ENCODE data around the gene SCD5.

SCD5 gene

GRCh38 chr4:82640540-82640939 lies 158.1 kb downstream of the SCD5 start:
- Histone ChIP-seq H3K4me3 (ENCODE audit: low read depth, low read length) (no peak overlapping the region), H3K4me1 (no peaks in the 10 kb centered on the region), H3K36me3 (no peaks in the 10 kb centered on the region), H3K9me3 (no peaks in the 10 kb centered on the region), H3K27me3 (no peaks in the 10 kb centered on the region)
- TF ChIP-seq CTCF (IDR thresholded peaks at IDR 0.05; ENCODE audit: low read depth, low read length) = no peak
- no peak for DNase-seq

GRCh38 chr4:82639971-82640370 lies 158.6 kb downstream of the SCD5 start:
- DNase-seq = no peak
- Histone ChIP-seq H3K27me3 (no peaks in the 10 kb centered on the region), H3K4me1 (no peaks in the 10 kb centered on the region), H3K36me3 (no peaks in the 10 kb centered on the region), H3K4me3 (ENCODE audit: low read depth, low read length) (no peak overlapping the region), H3K9me3 (no peaks in the 10 kb centered on the region)
- TF ChIP-seq CTCF (IDR thresholded peaks at IDR 0.05; ENCODE audit: low read depth, low read length) = no peak

GRCh38 chr4:82638479-82638878 lies 160.1 kb downstream of the SCD5 start:
- Histone ChIP-seq H3K9me3 (no peaks in the 10 kb centered on the region), H3K4me3 (ENCODE audit: low read depth, low read length) (no peak overlapping the region), H3K4me1 (no peaks in the 10 kb centered on the region), H3K27me3 (no peaks in the 10 kb centered on the region), H3K36me3 (no peaks in the 10 kb centered on the region)
- no peak for TF ChIP-seq CTCF (IDR thresholded peaks at IDR 0.05; ENCODE audit: low read depth, low read length)
- no peak for DNase-seq

GRCh38 chr4:82630079-82630478 lies 168.5 kb downstream of the SCD5 start:
- no peak for DNase-seq
- no peak for TF ChIP-seq CTCF (IDR thresholded peaks at IDR 0.05; ENCODE audit: low read depth, low read length)

GRCh38 chr4:82629238-82630000 lies 169.2 kb downstream of the SCD5 start:
- no peaks in the 10 kb centered on the region for H3K9me3 ChIP-seq
- no peaks in the 10 kb centered on the region for H3K27me3 ChIP-seq
- TF ChIP-seq CTCF (IDR thresholded peaks at IDR 0.05; ENCODE audit: low read depth, low read length) = no peak
- H3K36me3 ChIP-seq = no peaks in the 10 kb centered on the region
- no peak overlapping the region for H3K4me3 ChIP-seq (ENCODE audit: low read depth, low read length)
- peaks cover 4% of the 10 kb centered on the region; the same call in 1 of the 2 replicates for H3K4me1 ChIP-seq
- DNase-seq = no peak

More at GRCh38 chr4:82630079-82630478, 168.5 kb downstream of the SCD5 start:
- Histone ChIP-seq H3K9me3 (no peaks in the 10 kb centered on the region), H3K36me3 (no peaks in the 10 kb centered on the region), H3K4me3 (ENCODE audit: low read depth, low read length) (no peak overlapping the region), H3K4me1 (peaks cover 4% of the 10 kb centered on the region; the same call in 1 of the 2 replicates), H3K27me3 (no peaks in the 10 kb centered on the region)

- TF ChIP-seq CTCF (IDR thresholded peaks at IDR 0.05; ENCODE audit: low read depth, low read length) = no peak
- H3K27me3 ChIP-seq = no peaks in the 10 kb centered on the region
- H3K9me3 ChIP-seq = no peaks in the 10 kb centered on the region
- peaks cover 6% of the 10 kb centered on the region for H3K4me1 ChIP-seq
- no peak overlapping the region for H3K4me3 ChIP-seq (ENCODE audit: low read depth, low read length)
- no peak for DNase-seq
- H3K36me3 ChIP-seq = no peaks in the 10 kb centered on the region
These were observed 172.2 kb downstream of the SCD5 start for GRCh38 chr4:82626251-82626868.
